K562 treated with DMSO at 1 percent for 4 hours (cell line): Measurements from ENCODE around the gene NTPCR. TPM values are rescaled to one million over a fixed set of nuclear protein-coding genes. Genes with fewer than 3 reads are reported as not detected.

Source experiments
- total RNA-seq: library from RNA; unstranded; fragments of 300-600 nt; gene quantifications from 2 replicates; pipeline ENCODE4 v1.2.3, GENCODE V29; 2022; ENCODE audit not compliant: insufficient read depth

NTPCR gene
- 23.8 and 24.5 TPM in 2 replicates for total RNA-seq

DNA sequence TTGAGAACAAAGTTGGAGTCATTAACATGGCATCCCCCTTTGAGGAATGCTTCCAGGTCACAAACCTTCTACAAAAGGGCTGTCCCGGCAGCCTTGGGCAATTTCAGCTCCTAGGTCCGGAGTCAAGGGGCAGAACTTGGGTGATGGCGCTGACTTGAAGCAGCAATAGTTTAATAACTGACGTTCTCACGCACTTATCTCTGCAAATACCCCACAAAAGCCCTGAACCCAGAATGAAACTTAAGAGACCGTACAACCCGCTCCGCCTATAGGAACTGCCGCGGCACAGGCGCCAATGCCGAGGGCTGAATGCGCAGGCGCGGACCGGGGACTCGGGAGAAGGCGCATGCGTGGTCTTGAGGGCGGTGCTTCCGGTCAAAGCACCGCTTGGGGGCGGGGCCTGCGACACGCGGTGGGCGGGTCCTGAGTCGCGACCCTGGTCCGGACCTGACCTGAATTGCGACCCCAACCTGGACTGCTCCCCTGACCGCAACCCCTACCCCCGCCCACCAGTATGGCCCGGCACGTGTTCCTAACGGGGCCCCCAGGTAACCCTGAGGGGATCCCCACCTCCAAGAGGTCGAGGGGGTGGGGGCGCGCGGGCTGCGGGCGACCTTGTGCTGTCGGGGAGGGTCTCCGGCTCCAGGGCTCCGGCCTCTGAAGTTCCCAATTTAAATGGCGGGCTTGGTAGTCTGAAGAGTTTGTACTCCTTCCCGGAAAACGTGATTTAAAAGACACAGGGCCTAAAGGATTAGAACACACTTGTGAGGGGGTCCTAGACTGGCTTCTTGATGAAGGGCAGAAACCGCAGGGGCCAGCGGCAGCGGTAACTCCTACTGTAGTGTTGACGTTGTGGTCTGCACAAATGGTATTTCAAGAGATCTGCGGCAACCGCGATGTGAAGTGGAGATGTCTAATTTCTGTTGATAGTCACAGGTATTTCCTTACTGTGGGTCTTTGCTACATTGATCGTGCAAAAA is at the start of gene NTPCR:
TSS of gene NTPCR (plus strand) at position 415 of the 980 bp plus-strand sequence. CDS start at position 515, 100 bp downstream.

Other genes with a start within 250 kb of the NTPCR start
- gene MAP10, start 145.2 kb upstream of the NTPCR start, total RNA-seq = 0.78 and 1.1 TPM in 2 replicates